GM19351 (cell line): Measurements from ENCODE around the gene PIK3AP1.

Source experiments
- ATAC-seq: cut with Tn5 transposase; IDR thresholded peaks from one replicate; pipeline ENCODE4 v1.9.1; 2021; ENCODE audit warnings: mild to moderate bottlenecking, moderate library complexity; ENCODE audit not compliant: unreplicated experiment

The PIK3AP1 gene

GRCh38 chr10:96646301-96646700 is 74.0 kb downstream of the PIK3AP1 start:
- ATAC-seq = no peak

DNA sequence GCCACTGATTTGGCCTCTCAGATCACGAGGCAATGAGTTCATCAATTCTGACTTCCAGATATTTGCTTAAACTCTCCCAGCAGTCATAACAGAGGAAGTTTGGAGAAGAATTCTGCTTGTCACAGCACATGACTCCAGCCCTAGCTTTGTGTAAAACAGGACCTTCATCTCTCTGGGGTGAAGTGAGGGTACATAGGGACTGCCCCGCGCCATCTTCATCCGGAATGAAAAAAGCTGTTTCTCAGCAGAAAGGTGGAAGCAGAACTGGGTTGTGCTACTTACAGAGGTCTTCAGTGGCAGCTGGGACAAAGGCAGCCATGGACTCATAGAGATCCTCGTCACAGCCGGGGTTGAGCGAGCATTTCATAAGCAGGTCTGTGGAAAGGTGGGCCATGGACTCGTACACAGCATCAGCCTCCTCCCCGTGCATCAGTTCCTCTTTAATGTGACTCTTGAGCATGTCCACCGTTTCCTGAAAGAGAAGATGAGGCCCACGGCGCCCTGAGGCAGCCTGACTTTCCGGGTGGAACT is 75.1 kb downstream of the PIK3AP1 start:
- ATAC-seq = no peak

GRCh38 chr10:96643920-96644319 is 76.4 kb downstream of the PIK3AP1 start:
- no peak for ATAC-seq

DNA sequence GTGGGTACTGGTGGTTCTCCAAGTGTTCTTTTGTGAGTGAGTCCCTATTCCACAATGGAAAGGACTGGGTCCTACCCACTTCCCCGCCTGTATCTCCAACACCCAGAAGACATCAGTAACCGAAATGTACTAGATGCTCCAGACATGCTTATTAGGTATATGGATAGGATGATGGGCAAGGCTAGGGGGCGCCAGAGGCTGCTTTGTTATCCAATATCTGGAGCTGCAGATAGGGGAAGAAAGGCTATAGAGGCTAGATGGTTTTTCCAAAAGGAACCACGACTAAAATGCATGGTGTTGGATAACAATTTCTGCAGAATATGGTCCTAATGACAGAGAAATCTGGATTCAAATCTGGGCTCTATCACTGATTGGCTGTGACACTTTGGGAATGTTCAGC is 77.3 kb downstream of the PIK3AP1 start:
- no peak for ATAC-seq

- no peak for ATAC-seq
Measured at GRCh38 chr10:96642530-96642929, 77.8 kb downstream of the PIK3AP1 start.

GRCh38 chr10:96641396-96642295 is 78.7 kb downstream of the PIK3AP1 start:
- ATAC-seq = no peak

- ATAC-seq = no peak
Measured at GRCh38 chr10:96639899-96640298, 80.4 kb downstream of the PIK3AP1 start.

GRCh38 chr10:96638696-96639095 is 81.6 kb downstream of the PIK3AP1 start:
- no peak for ATAC-seq

DNA sequence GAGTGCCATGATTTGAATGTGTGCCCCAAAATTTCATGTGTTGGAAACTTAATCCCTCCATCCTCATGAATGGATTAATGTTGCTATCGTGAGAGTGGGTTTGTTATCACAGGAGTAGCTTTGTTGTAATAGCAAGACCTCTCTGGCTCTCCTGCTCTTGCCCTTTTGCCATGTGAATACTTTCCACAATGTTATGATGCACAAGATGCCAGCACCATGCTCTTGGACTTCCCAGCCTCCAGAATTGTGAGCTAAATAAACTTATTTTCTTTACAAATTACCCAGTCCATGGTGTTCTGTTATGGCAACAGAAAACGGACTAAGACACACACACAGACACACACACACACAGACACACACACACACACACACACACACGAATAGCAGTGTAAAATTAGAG is 82.2 kb downstream of the PIK3AP1 start:
- no peak for ATAC-seq

- no peak for ATAC-seq
Measured at GRCh38 chr10:96637709-96638108, 82.6 kb downstream of the PIK3AP1 start.

DNA sequence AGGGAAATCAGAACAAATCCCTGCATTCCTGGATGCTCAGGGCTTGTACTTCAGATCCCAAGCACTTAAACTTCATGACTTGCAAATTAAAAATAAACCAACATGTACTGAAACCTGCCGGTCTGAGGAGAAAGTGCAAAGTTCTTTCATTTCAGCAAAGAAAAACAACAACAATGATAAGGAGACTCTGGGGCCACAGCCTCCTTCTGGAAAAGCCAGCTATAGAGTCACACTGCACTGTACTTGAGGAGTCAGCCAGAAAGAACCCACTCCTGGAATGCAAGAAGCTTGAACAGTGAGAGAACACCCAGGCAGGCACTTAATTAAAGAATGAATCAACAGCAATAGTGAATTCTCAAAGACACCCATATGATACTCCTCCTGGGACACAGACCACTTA is 83.8 kb downstream of the PIK3AP1 start:
- no peak for ATAC-seq

DNA sequence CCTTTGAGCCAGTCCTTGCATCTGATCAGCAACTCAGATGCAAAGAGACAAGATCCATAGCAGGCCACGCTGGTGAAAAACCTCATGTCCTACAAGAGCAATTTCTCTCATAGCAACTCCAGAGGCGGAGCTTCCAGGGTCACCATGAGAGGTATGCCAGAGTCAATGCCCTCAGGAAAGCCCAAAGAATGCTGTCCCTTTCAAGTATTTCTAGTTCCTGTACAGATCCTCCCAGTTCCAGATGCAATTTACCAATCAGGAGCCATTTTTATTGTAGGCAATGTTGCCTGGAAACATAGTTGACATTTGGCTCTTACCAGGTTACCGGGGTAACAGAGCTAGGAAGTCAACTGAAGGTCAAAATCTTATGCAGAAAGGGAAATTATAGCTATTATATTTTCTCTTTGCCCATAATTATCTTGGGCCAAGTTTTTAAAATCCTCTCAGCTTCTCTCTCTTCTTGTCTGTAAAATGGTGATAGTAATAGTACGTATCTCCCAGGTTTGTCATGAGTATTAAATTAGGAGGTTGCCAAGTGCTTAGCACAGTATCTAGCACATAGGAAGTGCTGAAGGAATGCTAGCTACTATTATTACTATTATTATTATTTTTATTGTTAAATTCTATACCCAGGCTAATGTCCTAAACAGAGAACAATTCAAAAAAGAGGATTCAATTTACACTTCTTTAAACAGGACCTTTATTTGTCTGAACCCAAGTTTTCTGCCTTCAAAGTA is 87.2 kb downstream of the PIK3AP1 start:
- ATAC-seq = no peak

DNA sequence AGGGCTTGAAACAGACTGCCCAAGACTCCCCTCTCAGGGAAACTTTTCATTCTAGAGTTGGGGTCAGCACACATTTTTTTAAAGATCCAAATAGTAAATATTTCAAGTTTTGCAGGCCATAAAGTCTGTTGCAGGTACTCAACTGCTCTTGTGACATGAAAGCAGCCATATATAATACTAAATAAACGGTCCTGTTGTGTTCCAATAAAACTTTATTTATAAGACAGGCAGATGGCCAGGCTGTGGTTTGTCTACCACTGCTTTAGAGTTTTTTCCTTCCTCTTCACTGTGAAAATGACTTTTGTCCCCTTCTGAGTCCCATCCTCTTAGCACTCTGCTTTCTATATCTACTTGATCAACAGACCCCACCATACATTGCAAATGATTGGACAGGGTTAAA is 93.0 kb downstream of the PIK3AP1 start:
- no peak for ATAC-seq

GRCh38 chr10:96626795-96627194 is 93.5 kb downstream of the PIK3AP1 start:
- no peak for ATAC-seq

DNA sequence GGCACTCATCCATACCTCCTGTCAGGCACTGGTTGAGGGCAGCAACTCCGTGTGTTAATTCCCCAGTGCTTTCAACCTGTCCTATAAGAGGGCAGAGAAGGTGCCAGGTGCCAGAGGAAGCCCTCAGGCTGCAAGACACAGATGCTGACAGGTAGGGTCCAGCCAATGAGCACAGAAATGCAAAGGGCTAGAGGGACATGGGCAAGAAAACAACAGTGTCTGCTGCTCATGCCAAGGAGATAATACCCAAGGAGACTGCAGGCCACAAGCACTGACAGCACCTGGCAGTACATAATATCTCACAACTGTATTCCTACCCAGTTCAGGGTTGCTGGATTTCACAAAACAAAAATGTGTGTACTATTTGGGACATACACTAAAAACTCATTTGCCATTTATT is 95.1 kb downstream of the PIK3AP1 start:
- ATAC-seq = no peak

DNA sequence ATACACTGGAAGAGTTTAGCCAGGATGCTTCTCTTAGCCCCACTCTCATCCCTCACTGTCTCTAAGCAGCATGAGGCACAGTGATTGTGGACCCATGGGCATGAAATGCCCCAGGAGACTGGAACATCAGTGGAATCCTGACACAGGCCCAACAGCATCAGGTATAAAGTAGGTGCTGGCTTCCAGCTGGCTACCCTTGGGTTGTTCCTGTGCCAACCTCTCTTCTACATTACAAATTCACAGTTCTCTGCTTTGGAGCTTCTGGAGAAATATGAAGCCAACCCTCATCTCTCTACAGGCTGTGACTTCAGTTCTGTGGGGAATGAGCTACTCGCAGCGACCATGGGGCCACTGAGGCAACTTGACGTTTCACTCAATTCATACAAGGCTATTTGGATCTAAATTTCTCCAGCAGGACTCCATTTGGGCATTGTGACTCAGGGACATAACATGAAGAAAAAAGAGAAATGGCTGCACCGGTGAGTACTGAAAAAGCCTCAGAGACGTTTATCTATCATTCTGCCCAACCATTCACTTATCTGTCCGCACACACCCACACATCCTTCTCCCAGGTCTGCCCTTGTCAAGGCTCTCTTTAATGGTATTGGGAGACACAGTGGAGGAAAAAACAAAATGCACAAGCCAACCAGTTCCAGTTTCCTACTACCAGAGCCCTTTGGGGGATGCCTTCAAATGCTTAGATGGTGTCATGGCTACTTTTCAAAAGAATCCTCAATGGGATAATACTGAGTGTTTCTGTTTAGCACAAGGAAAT is 98.1 kb downstream of the PIK3AP1 start:
- ATAC-seq = no peak

GRCh38 chr10:96619796-96620773 is 100.2 kb downstream of the PIK3AP1 start:
- ATAC-seq = no peak

- ATAC-seq = no peak
Measured at GRCh38 chr10:96619120-96619519, 101.2 kb downstream of the PIK3AP1 start.

DNA sequence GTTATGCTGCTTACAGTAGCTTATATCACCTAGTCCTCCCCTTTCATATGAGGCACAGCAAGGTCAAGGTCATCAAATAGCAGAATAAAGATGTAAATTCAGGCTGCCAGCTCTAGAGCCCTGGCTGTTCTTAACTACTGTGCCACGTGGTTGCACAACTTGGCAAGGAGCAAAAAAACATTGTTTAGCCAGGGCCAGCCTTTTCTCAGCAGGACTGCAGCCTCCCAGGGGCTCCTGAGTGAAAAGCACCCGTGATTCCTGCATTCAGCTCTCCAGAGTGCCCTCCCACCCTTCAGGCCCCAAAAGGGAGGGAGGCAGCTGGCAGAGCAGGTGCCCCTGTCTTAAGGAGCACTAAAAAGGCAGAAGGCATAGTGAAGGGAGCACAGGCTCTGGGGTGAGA is 101.7 kb downstream of the PIK3AP1 start:
- no peak for ATAC-seq

DNA sequence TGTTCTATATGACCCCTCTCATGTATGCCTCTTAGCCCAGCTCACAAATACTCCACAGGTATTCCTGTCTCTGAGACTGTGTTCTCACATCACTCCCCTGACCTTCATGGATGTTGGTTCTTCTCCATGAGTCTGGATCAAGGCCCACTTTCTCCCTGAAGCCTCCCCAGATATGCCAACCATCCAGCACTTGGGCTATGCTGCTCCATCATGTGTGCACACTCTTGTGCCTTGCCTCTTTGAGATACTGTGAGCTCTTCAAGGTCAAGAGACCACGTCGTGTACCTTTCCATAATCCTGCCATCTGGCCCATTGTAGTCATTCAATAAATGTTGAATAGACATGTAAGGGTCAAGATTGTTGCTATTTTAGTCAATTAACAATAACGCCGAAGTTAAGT is 103.4 kb downstream of the PIK3AP1 start:
- ATAC-seq = no peak
